Smooth muscle cell (in vitro differentiated cells): ENCODE results near the gene ZNRF2. TPM values are rescaled to one million over a fixed set of nuclear protein-coding genes. Genes with fewer than 3 reads are reported as not detected.

Source experiments
- DNase-seq: peaks from one replicate; lab custom pipeline; 2025; ENCODE audit not compliant: unreplicated experiment; lab: John Stamatoyannopoulos, UW
- H2AFZ ChIP-seq: fragments of 200-600 bp; sonication (generic); 2 replicates; pipeline ENCODE4 v1.6.0; 2016; ENCODE audit warnings: antibody characterized with exemption, low read depth, mild to moderate bottlenecking
- H3F3A ChIP-seq: fragments of 200-600 bp; sonication (generic); 2 replicates; pipeline ENCODE4 v1.6.0; 2017; ENCODE audit warnings: antibody characterized with exemption, low read depth
- H3K27ac ChIP-seq: fragments of 200-600 bp; sonication (generic); 2 replicates; pipeline ENCODE4 v1.5.1; 2016; ENCODE audit warnings: low read depth, mild to moderate bottlenecking
- H3K27me3 ChIP-seq: fragments of 200-600 bp; sonication (generic); 2 replicates; pipeline ENCODE4 v1.6.1; 2016; ENCODE audit warnings: low read depth, mild to moderate bottlenecking
- H3K36me3 ChIP-seq: fragments of 200-600 bp; sonication (generic); 2 replicates; pipeline ENCODE4 v1.5.1; 2016; ENCODE audit warnings: low read depth
- H3K4me1 ChIP-seq: fragments of 200-600 bp; sonication (generic); 2 replicates; pipeline ENCODE4 v1.5.1; 2016; ENCODE audit warnings: low read depth
- H3K4me2 ChIP-seq: fragments of 200-600 bp; sonication (generic); 2 replicates; pipeline ENCODE4 v1.6.0; 2016; ENCODE audit warnings: mild to moderate bottlenecking
- H3K4me3 ChIP-seq: fragments of 200-600 bp; sonication (generic); 2 replicates; pipeline ENCODE4 v1.5.1; 2016; ENCODE audit warnings: mild to moderate bottlenecking
- H3K79me2 ChIP-seq: fragments of 200-600 bp; sonication (generic); 2 replicates; pipeline ENCODE4 v1.6.0; 2016; ENCODE audit warnings: low read depth, mild to moderate bottlenecking
- H3K9ac ChIP-seq: fragments of 200-600 bp; sonication (generic); 2 replicates; pipeline ENCODE4 v1.6.0; 2016; ENCODE audit warnings: low read depth
- H3K9me3 ChIP-seq: fragments of 200-600 bp; sonication (generic); replicated peaks from 2 replicates; pipeline ENCODE4 v1.5.1; 2016; ENCODE audit warnings: low read depth
- H4K20me1 ChIP-seq: fragments of 200-600 bp; sonication (generic); 2 replicates; pipeline ENCODE4 v1.6.0; 2016; ENCODE audit warnings: low read depth
- CTCF ChIP-seq: fragments of 200-600 bp; sonication (generic); IDR thresholded peaks from 2 replicates; pipeline ENCODE4 v1.5.1; 2017; ENCODE audit warnings: borderline replicate concordance, mild to moderate bottlenecking, antibody characterized with exemption; ENCODE audit not compliant: insufficient read depth, poor library complexity, severe bottlenecking
- WGBS: methylation state at CpG from one replicate; pipeline ENCODE4 v1.1.7; 2016; ENCODE audit warnings: low lambda C conversion rate; 5-methylcytosine and 5-hydroxymethylcytosine counted together
- polyA plus RNA-seq: library from polyadenylated mRNA; unstranded; fragments of >200 nt; fragmentation: Nextera tagmentation; extraction: Ambion mirVana; gene quantifications from 2 replicates; pipeline ENCODE4 v1.2.1, GENCODE V29; 2016
- total RNA-seq: library from RNA; depleted of rRNA; stranded (reverse); fragments of >200 nt; gene quantifications from 2 replicates; pipeline ENCODE4 v1.2.3, GENCODE V29; 2014

Gene ZNRF2
- total and polyA plus RNA-seq, 2 experiments from 2014 or later = 2.1 to 13.5 TPM

- DNase-seq = no peak
- Histone ChIP-seq H3K4me3 (no peak overlapping the region), H3K9ac (no peak overlapping the region), H4K20me1 (no peaks in the 10 kb centered on the region), H3K4me1 (peaks cover 27% of the 10 kb centered on the region), H3K9me3 (no peaks in the 10 kb centered on the region), H2AFZ (no peak overlapping the region), H3K36me3 (no peaks in the 10 kb centered on the region), H3K4me2 (no peak overlapping the region), H3F3A (no peaks in the 10 kb centered on the region), H3K27ac (peak overlapping the region; percentile 48), H3K79me2 (peaks cover 61% of the 10 kb centered on the region), H3K27me3 (no peaks in the 10 kb centered on the region)
- WGBS = 85% methylated on average over 9 of the region's 9 CpGs
- TF ChIP-seq CTCF = no peak
These were observed 26.4 kb downstream of the ZNRF2 start for GRCh38 chr7:30310674-30311362.

- Histone ChIP-seq H3K4me2 (no peak overlapping the region), H3K9me3 (no peaks in the 10 kb centered on the region), H3K27me3 (no peaks in the 10 kb centered on the region), H3K79me2 (peaks cover 57% of the 10 kb centered on the region), H3K4me3 (no peak overlapping the region), H2AFZ (no peak overlapping the region), H3F3A (no peaks in the 10 kb centered on the region), H4K20me1 (no peaks in the 10 kb centered on the region), H3K27ac (peak overlapping the region; percentile 15), H3K9ac (no peak overlapping the region), H3K4me1 (peaks cover 18% of the 10 kb centered on the region), H3K36me3 (no peaks in the 10 kb centered on the region)
- DNase-seq = no peak
- TF ChIP-seq CTCF = no peak
- 73% methylated on average over 3 of the region's 3 CpGs for WGBS
These were observed 27.8 kb downstream of the ZNRF2 start for GRCh38 chr7:30312178-30312577.

GRCh38 chr7:30313348-30313747, 29.0 kb downstream of the ZNRF2 start:
- Histone ChIP-seq H3K9ac (no peak overlapping the region), H3K9me3 (no peaks in the 10 kb centered on the region), H3F3A (no peaks in the 10 kb centered on the region), H3K79me2 (peaks cover 49% of the 10 kb centered on the region), H3K27me3 (no peaks in the 10 kb centered on the region), H2AFZ (no peak overlapping the region), H4K20me1 (no peaks in the 10 kb centered on the region), H3K4me1 (peaks cover 18% of the 10 kb centered on the region), H3K36me3 (no peaks in the 10 kb centered on the region), H3K4me2 (no peak overlapping the region), H3K27ac (no peak overlapping the region), H3K4me3 (no peak overlapping the region)
- TF ChIP-seq CTCF = no peak
- WGBS = 84% methylated on average over 3 of the region's 3 CpGs
- no peak for DNase-seq

- H3K9ac ChIP-seq = no peak overlapping the region
- H3K4me1 ChIP-seq = peaks cover 18% of the 10 kb centered on the region
- no peak overlapping the region for H3K27ac ChIP-seq
- no peak overlapping the region for H3K4me2 ChIP-seq
- H3K9me3 ChIP-seq = no peaks in the 10 kb centered on the region
- H3K79me2 ChIP-seq = peaks cover 44% of the 10 kb centered on the region
- H3K36me3 ChIP-seq = no peaks in the 10 kb centered on the region
- no peak for TF ChIP-seq CTCF
- H4K20me1 ChIP-seq = no peaks in the 10 kb centered on the region
- WGBS = 96% methylated on average over 5 of the region's 5 CpGs
- H3K27me3 ChIP-seq = no peaks in the 10 kb centered on the region
- DNase-seq = no peak
- H3F3A ChIP-seq = no peaks in the 10 kb centered on the region
- H2AFZ ChIP-seq = no peak overlapping the region
- no peak overlapping the region for H3K4me3 ChIP-seq
These were observed 29.4 kb downstream of the ZNRF2 start for GRCh38 chr7:30313793-30314192.
